Measurements from ENCODE around the gene SMARCAL1.
A peak's percentile ranks its signal among the peaks of the same experiment; 100 is the strongest.
"Not testable (repeated sequence)": the region's sequence is repeated elsewhere in the genome, so short reads cannot be mapped to it uniquely, and the experiment has no call there.

Gene SMARCAL1

DNA sequence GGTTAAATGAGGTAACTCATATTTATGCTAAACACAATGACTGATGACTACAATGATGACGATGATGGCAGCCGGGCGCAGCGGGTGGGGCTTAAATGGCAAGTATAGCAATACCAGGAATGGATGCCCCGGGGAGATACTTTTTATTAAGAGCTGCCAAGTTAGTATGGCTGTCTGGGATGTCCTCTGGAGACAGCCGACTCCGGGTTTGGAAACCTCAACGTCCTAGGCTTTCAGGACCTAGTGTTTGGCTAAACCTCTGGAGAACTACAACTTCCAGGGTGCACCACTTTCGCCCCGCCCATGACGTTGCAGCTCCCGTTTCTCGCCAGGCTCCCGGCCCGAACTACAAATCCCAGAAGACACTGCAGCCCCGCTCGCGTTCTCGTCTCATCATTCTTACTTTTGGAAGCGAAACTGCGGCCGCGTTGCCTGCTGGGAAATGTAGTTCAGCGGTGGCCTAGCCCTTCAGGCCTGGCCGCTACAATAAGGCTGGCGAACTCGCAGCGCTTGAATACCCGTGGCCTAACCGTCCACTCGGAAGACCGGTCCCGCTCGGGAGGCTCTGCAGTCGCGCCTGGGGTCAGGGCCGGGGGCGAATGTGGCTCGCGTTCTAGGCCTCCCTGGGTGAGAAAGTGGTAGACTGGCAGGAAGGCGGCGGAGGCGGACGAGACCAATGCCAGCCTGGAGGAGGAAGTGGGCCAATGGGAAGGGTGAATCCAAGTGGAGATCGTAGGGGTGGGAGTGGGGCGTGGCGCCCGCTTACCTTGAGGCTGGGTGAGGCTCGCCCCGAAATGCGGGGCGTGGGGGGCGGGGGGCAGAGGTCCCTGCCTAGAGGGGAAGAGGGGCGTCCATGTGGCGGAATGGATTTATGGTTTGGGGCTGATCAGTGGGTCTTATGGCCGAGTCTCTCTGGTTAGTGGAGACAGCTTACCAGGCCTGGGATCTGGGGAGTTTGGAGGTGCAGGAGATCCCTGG, at the start of gene SMARCAL1:
TSS of gene SMARCAL1 (plus strand) at position 463 of the 978 bp plus-strand sequence. CDS start 2,221 bp downstream, outside the sequence.
- DNase-seq, result peak; percentile 93 to 98 (median 96)

DNA sequence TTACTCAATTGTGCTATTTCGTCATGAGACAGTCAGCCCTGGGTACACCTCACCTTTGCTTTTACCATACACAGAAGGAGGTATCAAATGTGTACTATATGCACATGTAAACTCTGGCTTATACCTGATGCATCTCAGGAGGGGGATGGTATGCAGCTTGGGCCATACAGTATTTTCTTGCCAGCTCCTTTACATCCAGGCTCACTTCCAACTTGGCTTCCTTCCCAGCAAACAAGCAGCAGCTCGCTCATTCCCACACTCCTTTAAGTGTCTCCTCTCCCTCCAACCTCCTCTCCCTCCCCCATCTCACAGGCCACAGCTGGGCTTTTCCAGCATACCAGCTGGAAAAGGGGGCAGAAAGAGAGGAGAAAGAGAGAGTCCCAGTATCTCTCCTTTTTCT, 49.6 kb upstream of the SMARCAL1 start:
- DNase-seq, result no peak

DNA sequence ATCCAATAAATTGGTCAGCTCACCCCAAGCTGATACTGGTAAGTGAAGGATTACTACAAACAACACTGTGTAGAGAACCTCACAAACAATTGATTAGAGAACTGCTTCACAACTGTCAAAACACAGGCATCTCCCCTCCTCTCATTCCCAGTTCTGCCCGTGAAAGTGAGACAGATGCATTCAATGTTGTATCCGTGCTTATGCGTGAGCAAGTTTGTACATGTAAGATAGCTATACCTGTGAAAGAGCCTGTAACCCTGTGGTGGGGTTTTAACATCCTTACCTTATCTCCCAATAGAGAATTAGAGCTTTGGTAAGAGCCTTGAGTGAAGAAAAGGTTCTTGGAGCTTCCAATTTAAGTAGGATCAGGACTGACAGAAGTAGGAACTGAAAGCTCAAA, 49.1 kb upstream of the SMARCAL1 start:
- no peak for DNase-seq

DNA sequence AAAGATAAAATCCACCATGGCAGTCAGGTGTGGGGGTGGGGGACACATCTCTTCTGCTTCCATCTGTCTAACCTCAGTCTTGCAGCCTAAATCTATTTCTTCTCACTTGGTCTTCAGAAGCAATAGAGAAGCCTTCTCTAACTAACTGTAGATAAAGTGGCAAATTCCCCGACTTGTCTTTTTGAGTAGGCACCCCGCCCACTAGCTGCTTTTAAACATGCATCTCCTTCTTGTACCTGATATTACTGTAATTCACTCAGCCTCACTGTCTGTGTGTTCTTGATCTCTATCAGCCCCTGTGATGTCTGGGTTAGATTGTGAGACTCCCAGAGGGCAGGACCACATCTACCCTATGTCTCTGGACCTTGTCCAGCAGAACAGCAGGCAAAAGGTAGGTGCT, 46.8 kb upstream of the SMARCAL1 start:
- DNase-seq, result no peak

DNA sequence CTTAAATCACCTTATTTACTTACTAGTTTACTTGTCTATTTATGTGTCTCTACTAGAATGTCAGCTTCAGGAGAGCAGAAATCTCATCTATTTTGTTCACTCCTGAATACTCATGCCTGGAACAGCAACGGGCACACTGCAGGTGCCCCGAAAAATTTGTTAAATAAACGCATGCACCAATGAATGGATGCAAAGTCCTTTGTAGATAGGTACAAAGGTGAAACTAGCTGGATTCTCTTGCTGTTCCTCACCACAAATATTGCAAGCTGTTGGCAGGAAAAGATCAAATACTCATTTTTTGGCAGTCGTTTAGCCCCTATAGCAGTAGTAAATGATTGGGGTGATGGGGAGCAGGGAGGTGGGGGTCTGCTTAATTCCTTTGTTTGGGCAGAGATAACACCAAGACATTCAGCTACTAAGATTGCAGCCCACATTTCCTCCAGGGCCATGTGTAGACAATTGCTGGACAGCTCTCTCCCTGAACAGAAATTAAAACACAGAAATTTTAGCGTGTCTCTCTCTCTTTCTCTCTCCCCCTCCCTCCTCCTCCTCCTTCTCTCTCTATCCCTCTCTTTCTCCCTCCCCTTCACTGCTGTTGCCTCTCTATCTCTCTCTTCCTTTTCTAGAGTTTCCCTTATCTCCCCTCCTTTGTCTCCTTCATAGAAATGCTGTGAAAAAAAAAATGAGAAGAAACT, 45.4 kb upstream of the SMARCAL1 start:
- DNase-seq, result no peak

DNA sequence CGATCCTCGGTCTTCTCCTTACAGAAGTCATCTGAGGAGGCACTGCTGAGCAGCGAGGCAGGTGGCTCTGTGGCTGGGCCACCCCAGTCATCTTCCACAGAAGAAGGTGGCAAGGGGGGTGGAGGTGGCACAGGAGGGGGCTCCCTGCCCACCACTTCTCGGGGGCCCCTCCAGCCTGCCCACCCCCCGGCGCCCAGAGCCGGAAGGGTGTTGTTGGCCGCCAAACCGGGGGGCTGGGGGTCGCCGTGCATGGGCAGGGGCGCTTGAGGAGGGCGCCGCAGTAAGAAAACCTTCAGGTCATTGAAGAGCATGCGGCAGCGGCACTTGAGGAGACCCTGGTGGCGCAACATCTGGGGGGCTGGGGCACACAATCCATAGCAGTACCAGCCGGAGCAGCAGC, 42.5 kb upstream of the SMARCAL1 start:
- no peak for DNase-seq

DNA sequence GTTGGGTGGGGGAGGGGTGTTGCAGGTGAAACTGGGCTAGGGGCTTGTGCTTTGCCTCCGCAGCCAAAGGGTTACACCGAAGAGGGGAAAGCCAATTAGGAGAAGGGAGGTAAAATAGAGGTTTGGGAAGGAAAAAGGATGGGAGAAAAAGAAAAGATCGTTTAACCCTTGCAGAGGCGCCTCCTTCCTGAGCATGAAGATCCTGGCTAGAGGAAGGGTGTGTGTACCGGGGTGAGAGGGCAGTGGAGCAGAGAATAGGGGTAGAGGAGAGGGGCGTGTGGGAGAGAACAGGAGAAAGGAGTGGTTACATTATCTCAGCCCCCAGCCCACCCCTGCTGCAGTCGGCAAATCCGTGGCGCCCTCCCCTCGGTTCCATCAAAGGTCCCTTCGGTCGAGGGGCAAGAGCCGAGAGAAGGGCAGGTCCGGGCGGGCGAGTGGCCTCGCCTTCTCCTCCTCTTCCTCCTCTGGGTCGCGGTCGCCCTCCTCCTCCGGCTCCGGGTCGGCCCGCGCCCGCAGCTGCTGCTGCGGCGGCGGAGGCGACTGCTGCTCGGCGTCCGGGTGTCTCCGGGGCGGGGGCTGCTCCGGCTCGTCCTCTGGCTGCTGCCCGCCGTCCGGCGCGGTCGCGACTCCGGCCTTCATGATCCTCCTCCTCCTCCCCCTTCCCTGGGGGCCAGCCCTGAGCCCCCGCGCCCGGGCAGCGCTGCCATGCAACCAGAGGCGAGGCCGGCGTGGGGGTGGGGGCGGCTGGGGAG, 41.1 kb upstream of the SMARCAL1 start:
- DNase-seq, result no peak

DNA sequence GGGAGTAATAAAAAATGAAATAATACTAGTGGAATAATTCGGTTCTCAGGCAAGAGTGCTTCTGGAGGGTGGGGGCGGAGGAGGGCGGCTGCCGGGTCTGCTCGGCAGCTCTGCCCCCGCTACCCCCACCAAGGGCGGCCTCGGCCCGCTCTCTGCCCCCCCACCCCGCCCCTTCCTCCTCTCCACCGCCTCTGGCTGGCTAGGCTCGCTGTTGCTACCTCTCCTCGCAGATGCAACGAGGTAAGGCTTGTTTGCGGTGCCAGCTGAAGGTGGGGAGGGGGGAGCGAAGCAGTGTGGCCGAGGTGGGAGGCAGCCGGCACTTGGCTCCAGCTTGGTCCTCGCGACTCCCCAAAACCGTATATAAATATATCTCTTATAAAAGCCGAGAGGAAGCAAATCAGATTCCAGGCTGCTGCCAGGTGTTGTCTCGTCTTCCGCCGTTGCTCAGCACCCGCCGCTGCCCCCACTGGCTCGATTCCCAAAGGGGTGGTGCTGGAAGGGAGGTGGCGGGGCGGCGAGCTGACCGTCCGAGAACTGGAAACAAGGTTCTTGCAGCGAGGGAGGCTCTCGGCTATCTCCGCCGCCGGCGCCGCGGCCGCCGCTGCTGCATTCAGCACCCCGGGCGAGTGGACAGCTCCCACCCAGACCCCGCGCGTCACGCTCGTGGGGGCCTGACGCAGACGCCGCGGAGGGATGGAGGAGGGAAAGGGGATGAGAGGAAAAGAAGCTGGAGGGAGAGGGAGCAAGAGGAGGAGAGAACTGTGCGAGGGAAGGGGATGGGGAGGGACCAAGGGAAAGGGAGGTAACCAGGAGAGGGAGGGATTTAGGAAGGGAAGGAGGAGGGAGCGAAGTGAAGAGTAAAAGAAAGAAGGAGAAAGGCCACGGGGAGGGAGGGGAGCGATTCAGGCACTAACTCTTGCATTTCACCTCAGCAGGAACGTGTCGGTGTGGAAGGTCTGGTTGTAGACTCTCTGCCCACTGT, 40.3 kb upstream of the SMARCAL1 start, which contains the start of gene MARCHF4:
TSS of gene MARCHF4 (minus strand) at position 763 of the 982 bp plus-strand sequence. CDS start 2,223 bp downstream, outside the sequence.
- peak; percentile 12 to 74 (median 58) for DNase-seq

DNA sequence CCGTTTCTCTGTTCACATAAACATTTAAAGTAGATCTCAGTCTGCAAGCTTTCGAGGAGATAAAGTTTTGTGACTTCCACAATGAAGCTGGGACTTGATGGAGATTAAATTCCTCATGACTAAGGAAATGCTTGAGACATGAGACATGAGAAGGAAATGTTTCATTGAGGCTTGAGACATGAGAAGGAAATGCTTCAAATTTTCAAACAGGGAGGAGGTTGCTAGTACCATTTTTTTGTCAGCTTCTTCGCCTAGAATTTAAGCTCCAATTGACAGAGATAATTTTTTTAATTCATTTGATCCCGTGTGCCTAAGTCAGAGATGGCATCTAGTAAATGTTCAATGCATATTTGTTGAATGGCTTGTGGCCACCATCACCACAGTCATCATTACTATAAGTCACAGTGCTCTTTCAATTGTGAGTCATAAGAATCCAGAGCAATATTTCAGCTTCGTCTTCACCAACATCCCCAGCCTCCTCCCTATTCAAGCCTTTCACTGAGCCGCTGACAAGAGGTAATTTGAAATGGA, 39.5 kb upstream of the SMARCAL1 start:
- DNase-seq, result no peak

DNA sequence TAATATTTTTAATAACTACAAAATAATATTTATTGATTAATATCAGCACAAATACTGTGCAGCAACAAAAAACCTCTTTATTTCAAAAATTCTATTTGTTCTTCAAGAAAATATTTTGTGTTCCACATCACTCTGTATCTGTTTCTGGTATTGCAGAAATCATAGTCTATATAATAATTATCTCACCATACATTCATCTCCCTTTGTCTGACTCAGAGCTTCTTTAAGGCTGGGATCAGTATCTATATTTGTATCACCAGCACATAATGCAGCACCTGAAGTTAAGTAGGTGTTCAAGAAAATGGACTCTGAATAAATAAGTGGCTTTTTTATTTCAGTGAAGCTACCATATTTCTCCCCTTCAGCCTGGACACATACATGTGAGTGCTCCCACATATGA, 38.4 kb upstream of the SMARCAL1 start:
- DNase-seq, result no peak

DNA sequence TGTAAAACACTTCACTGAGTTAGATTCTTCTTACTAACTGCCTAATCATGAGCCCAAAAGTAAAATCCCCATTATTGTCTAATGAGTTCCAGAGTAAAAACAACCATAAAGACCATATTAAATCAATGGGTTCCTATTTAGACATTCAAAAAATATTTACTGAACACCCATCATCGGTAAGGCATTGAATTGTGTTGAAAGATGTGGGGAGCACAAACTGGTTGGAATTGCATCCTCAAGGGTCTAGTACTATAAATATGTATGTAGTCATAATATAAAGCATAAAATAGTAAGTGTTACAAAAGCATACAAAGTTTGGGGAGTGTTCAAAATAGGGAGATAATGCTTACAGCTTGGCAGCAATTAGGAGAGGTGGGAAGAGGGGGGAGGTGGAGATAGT, 37.0 kb upstream of the SMARCAL1 start:
- no peak for DNase-seq

DNA sequence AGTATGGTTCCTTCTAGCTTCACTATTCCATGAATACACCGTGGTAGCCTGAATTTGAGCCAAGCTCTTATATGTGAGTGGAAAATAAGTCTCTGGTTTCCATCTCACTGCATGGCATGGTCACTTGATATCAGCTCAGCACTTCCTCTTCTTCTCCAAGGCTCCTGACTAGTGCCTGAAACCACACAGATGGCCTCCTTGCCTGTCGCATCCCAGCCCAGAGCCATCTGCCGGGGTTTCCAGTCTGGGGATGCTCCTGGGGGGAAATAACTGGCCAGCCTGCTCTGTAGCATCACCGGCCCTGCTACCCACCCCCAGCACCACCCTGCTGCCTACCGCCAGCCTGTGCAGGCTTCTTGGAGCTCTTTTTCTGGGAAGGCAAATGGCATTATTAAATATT, 32.3 kb upstream of the SMARCAL1 start:
- no peak for DNase-seq

DNA sequence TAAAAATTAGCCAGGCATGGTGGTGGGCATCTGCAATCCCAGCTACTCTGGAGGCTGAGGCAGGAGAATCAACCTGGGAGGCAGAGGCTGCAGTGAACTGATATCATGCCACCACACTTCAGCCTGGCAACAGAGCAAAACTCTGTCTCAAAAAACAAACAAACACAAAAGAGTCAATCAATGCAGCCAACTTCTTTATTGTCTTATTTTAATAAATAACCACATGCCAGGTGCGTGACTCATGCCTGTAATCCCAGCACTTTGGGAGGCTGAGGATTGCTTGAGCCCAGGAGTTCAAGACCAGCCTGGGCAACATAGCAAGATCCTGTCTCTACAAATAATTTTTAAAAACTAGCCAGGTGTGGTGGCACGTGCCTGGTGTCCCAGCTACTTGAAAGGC, 27.9 kb upstream of the SMARCAL1 start:
- DNase-seq, result not testable (repeated sequence)

DNA sequence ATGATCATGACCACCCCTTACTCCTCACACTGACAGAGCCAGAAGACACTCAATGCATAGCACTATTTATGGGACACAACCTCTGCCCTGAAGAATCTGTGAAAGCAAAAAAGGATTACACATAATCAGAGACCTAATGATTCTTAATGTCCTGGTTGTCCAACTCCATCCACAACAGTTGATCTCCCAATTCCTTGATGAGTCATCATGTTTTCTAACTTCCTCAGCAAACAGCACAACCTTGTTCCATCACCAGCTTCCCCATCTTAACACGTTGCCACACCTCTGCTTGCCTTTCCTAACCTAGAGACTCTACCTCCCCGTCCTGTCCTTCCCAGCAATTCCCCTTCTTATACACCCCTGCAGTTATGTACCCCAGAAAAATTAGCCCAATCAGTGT, 26.8 kb upstream of the SMARCAL1 start:
- no peak for DNase-seq

DNA sequence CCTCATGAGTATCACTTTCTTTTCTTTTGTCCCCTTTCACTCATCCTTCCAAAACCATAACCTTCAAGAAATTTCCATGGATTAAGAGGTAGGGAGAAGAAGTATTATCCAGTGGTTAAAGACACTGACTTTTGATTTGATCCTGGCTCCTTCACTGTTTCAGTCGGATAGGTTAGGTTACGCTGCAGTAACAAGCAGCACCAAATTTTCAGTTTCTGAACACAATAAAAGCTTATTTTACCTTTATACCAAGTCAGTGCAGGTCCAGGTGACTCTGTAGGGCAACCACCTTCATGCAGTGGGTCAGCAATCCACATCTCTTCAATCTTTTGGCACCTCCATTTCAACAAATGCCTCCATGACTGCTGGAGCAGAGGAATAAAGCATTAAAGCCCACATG, 25.0 kb upstream of the SMARCAL1 start:
- no peak for DNase-seq

DNA sequence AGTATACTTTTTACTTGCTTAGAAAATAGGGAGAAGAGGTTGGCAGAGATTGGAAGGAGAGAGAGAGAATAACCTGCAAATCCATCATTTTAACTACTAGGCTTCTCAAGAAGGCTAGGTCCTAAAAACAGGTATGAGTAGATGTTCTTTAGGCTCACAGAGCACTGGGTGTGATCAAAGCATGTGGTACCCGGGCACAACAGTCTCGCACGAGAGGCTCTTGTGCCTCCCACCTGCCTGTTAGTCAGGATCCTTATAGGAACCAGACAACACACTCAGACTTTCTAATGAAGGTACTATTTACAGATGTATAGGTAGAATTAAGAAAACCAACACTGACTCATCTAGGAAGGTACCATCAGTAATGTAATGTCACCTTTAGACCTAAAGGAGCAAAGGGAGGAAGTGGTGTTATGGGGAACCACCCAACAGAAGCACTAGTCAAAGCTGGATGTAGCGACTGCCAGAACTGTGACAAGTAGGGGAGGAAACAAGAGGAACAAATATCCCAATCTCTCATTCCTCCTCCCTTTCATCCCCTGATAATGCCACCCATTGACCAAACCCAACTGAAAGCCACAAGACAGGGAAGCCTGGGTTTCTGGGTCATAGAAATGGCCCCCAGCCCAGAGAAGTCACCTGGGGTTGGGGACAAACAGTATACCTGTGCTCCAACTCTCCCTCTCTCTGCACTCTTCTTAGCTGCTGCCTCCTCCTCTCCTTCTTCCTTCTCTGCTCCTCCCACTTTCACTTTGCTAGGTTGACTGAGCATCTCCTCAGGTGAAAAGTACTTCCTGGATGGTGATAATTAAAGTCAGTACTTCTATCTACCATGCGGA, 24.0 kb upstream of the SMARCAL1 start:
- DNase-seq, result peak in 3 of 6 experiments; percentile 26 to 63 (median 48)

DNA sequence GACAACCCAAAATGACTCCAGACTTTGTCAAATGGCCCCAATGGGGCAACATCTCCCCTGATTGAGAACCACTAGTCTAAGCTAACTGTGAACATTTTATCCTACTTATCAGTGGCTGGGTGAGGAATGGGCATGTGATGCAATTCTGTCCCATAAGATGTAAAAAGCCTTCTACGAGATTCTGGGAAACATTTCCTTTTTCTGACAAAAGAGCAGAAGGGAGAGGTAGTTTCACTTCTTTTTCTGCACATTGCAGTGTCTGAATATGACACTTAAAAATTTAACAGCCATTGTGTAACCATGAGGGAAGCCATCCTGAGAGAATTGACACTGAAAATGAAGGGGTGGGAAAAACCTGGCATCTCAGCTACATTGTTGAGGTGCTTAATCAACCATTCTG, 22.7 kb upstream of the SMARCAL1 start:
- DNase-seq, result no peak

DNA sequence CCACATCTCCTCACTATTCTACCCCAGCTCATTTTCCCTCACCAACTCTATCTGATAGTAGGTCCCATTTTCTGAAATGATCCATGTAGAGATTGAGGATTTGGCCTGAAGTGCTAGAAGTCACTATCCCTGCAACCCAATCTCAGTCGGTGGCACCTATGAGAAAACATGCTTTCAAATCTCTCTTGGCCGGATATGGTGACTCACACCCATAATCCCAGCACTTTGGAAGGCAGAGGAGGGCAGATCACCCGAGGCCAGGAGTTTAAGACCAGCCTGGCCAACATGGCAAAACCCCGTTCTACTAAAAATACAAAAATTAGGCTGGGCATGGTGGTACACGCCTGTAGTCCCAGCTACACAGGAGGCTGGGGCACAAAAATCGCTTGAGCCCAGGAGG, 20.9 kb upstream of the SMARCAL1 start:
- DNase-seq, result no peak

DNA sequence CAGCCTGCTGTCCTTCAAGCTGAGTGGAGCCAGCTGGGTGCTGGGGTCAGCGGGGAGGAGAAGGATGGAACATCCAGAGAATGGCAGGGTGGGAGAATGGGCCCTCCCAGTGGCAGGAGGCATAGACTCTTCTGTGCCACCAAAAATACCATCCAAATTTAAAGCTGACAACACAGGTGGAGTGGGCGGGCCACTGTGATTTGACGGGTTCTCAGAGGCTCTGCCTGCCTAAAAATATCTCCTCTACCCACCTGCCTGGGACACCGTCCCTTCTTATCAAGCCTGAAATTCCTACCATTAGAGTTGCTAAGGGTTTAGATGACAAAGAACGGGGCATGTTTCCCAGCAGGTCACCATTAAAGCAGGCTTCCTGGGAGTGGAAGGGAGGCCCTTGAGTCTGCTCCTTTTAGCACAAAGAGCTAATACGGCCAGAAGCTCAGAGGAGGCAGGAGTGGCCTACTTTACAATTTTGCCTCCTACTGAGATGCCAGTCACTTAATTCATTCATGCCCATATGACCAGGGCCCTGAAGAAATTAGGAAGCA, 20.2 kb upstream of the SMARCAL1 start:
- DNase-seq, result no peak
